Measurements from ENCODE around the gene BTBD9. TPM values are rescaled to one million over a fixed set of nuclear protein-coding genes. Genes with fewer than 3 reads are reported as not detected.

The BTBD9 gene
- polyA plus RNA-seq, 1 donor (not counting 4 experiments of a cell fraction or from before 2014, with no cell fraction given) = 6.8 TPM

GRCh38 chr6:38413102-38413800 lies 226.5 kb downstream of the BTBD9 start:
- H4K20me1 ChIP-seq (ENCODE audit: control insufficient read depth, extremely low read depth, insufficient read depth, low read length) = no peaks in the 10 kb centered on the region
- no peaks in the 10 kb centered on the region for H3K4me1 ChIP-seq (ENCODE audit: control insufficient read depth, extremely low read depth, insufficient read depth, low read length)
- no peaks in the 10 kb centered on the region for H3K9me3 ChIP-seq (ENCODE audit: control insufficient read depth, low read depth, low read length)
- no peaks in the 10 kb centered on the region for H3K36me3 ChIP-seq (ENCODE audit: control insufficient read depth in 2 of 2, extremely low read depth in 1 of 2, insufficient read depth in 2 of 2, low read length in 2 of 2)
- H3K79me2 ChIP-seq (ENCODE audit: control insufficient read depth, insufficient read depth, low read length) = no peaks in the 10 kb centered on the region
- H2AFZ ChIP-seq (ENCODE audit: control insufficient read depth, low read length) = no peak overlapping the region
- dilution Hi-C loops (cut with MboI; ENCODE audit: extremely low pct_ligation_motif_present, low sequenced_read_pairs) = no loop called here
- no peak overlapping the region for H3K4me3 ChIP-seq (ENCODE audit: control insufficient read depth in 2 of 3, extremely low read depth in 1 of 3, insufficient read depth in 2 of 3, low read depth in 1 of 3, low read length in 3 of 3)
- H3K9ac ChIP-seq (ENCODE audit: control insufficient read depth, extremely low read depth, insufficient read depth, low read length) = no peak overlapping the region
- H3K4me2 ChIP-seq (ENCODE audit: control insufficient read depth, extremely low read depth, insufficient read depth, low read depth, low read length) = no peak overlapping the region
- TF ChIP-seq EZH2 (IDR thresholded peaks at IDR 0.05; ENCODE audit: low read length) = no peak
- TF ChIP-seq CTCF (optimal IDR thresholded peaks at IDR 0.05 in 1 of 3, IDR thresholded peaks at IDR 0.05 in 1 of 3, conservative IDR thresholded peaks at IDR 0.05 in 1 of 3; ENCODE audit: extremely low read depth in 1 of 3, insufficient read depth in 2 of 3, low read length in 3 of 3) = no peak
- H3K9me1 ChIP-seq (ENCODE audit: control insufficient read depth, extremely low read depth, insufficient read depth, low read length) = no peaks in the 10 kb centered on the region
- no peak overlapping the region for H3K27ac ChIP-seq (ENCODE audit: control insufficient read depth, insufficient read depth, low read length)
- FAIRE-seq (no peak), DNase-seq (ENCODE audit: low read depth, low spot score) (no peak)
- H3K27me3 ChIP-seq (ENCODE audit: control insufficient read depth, extremely low read depth, insufficient read depth, low read length) = no peaks in the 10 kb centered on the region

GRCh38 chr6:38407192-38407591 lies 232.5 kb downstream of the BTBD9 start:
- Histone ChIP-seq H3K9me1 (ENCODE audit: control insufficient read depth, extremely low read depth, insufficient read depth, low read length) (no peaks in the 10 kb centered on the region), H3K36me3 (ENCODE audit: control insufficient read depth in 2 of 2, extremely low read depth in 1 of 2, insufficient read depth in 2 of 2, low read length in 2 of 2) (no peaks in the 10 kb centered on the region), H3K9ac (ENCODE audit: control insufficient read depth, extremely low read depth, insufficient read depth, low read length) (no peak overlapping the region), H3K27ac (ENCODE audit: control insufficient read depth, insufficient read depth, low read length) (no peak overlapping the region), H3K27me3 (ENCODE audit: control insufficient read depth, extremely low read depth, insufficient read depth, low read length) (no peaks in the 10 kb centered on the region), H3K4me1 (ENCODE audit: control insufficient read depth, extremely low read depth, insufficient read depth, low read length) (peaks cover 23% of the 10 kb centered on the region), H2AFZ (ENCODE audit: control insufficient read depth, low read length) (no peak overlapping the region), H3K4me2 (ENCODE audit: control insufficient read depth, extremely low read depth, insufficient read depth, low read depth, low read length) (no peak overlapping the region), H3K4me3 (ENCODE audit: control insufficient read depth in 2 of 3, extremely low read depth in 1 of 3, insufficient read depth in 2 of 3, low read depth in 1 of 3, low read length in 3 of 3) (no peak overlapping the region), H3K79me2 (ENCODE audit: control insufficient read depth, insufficient read depth, low read length) (no peaks in the 10 kb centered on the region), H4K20me1 (ENCODE audit: control insufficient read depth, extremely low read depth, insufficient read depth, low read length) (no peaks in the 10 kb centered on the region), H3K9me3 (ENCODE audit: control insufficient read depth, low read depth, low read length) (no peaks in the 10 kb centered on the region)
- FAIRE-seq (no peak), DNase-seq (ENCODE audit: low read depth, low spot score) (no peak)
- dilution Hi-C loops (cut with MboI; ENCODE audit: extremely low pct_ligation_motif_present, low sequenced_read_pairs) = no loop called here
- TF ChIP-seq CTCF (optimal IDR thresholded peaks at IDR 0.05 in 1 of 3, IDR thresholded peaks at IDR 0.05 in 1 of 3, conservative IDR thresholded peaks at IDR 0.05 in 1 of 3; ENCODE audit: extremely low read depth in 1 of 3, insufficient read depth in 2 of 3, low read length in 3 of 3) = no peak
- TF ChIP-seq EZH2 (IDR thresholded peaks at IDR 0.05; ENCODE audit: low read length) = no peak
